Erythroblast (primary cell): ENCODE data around the gene PIGU.
"Not testable (repeated sequence)": the region's sequence is repeated elsewhere in the genome, so short reads cannot be mapped to it uniquely, and the experiment has no call there.

Source experiments
- DNase-seq, 2 experiments: peaks; one replicate each; lab custom pipeline; 2025; lab: John Stamatoyannopoulos, UW
- GATA1 ChIP-seq: IDR thresholded peaks from 2 replicates; pipeline ENCODE4 v1.6.1; 2011; ENCODE audit warnings: low read depth, mild to moderate bottlenecking, control low read depth, low read length, moderate library complexity
- POLR2A ChIP-seq: IDR thresholded peaks from 2 replicates; pipeline ENCODE4 v1.6.1; 2011; ENCODE audit warnings: mild to moderate bottlenecking, low read length

PIGU gene

DNA sequence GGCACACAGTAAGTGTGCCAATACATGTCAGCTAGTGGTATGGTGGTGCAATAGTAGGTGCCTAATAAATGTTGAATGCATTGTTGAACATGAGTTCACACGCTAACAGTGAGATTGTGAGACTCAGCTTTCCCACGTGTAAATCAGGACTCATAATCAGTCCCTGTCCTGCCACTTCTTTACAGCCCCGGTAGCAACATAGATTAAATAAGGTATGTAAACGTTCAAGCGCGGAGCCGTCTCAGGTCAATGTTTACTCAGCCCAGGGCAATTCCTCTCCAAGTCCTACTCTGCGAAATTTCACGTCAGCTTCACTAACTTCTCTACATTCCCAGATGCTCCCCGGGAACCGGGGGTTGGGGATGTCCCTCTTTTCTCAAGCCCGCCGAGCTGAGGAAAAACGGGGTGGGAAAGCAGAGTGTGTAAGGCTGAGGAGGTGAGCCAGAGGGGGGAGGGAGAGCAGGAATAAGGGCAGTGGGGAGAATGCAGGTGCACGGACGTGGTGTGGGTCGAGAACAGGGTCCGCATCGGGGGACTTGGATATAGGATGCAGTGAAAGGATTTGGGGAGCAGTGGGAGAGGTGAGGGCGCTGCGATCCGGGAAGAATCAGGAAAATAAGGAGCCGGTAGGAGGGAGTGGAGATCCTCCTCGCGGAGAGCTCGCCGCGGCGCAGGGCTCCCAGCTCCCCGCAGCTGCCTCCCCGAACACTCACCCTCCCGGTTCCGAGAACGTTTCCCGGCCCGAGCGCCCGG lies 26.7 kb upstream of the PIGU start:
- TF ChIP-seq GATA1 (no peak), POLR2A (no peak)
- peak; percentile 53 to 72 for DNase-seq

DNA sequence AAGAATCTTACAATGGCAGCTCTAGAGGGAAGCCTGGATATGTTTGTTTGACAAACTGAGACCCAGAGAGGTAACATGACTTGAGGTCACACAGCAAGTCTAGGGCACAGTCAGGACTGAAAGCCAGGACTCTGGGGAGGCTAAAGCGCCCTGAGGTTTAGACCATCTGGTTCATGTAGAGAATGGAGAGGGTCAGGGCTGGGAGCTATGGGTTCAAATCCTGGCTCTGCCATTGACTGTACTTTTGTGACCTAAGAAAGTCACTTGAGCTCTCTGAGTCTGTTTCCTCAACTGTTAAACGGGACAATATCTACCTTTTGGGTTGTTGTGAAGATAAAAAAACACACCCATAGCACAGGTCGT lies 26.1 kb upstream of the PIGU start:
- DNase-seq = no peak
- no peak for TF ChIP-seq POLR2A
- TF ChIP-seq GATA1 = no peak

DNA sequence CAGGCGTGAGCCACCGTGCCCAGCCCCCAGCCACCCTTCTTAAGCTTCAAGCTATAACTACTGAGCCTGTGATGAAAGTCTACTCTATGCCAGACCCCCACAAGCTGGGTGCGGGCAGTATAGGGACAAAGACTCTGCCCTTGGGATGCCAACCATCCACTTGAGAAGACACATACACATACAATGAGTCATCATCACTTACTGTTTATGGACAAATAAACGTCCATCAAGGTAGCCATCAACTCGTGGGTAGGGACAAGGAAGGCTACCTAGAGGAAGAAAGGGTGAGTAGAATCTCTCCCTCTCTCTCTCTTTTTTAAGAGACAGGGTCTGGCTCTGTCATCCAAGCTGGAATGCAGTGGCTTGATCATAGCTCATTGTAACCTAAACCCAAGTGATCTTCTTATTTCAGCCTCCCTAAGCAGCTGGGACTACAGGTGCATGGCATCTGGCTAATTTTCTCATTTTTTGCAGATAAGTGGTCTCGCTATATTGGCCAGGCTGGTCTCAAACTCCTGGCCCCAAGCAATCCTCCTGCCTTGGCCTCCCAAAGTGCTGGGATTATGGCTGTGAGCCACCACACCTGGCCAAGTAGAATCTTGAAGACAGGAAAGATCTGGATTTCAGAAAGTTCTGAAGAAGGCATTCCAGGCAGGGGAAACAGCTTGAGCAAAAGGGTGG lies 24.7 kb upstream of the PIGU start:
- TF ChIP-seq GATA1 (no peak), POLR2A (no peak)
- no peak for DNase-seq

DNA sequence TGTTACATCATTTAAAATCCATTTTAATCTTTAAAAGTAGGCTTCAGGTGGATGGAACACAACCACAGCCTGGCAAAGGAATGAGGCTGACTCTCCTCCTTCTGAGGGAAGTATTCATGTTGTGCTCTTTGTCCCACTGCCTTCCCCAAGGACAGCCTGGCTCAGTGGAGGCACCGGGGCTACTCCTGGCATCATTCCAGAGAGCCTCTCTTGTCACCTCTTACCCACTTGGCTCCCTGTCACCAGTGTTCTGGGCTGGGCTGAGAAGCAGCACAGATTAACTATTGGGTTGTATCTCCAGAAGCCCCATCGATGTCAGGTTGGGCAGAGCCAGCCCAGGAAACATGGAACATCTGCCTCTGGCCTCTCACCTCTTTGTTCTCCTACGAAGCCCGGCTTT lies 16.5 kb upstream of the PIGU start:
- DNase-seq = no peak
- no peak for TF ChIP-seq POLR2A

DNA sequence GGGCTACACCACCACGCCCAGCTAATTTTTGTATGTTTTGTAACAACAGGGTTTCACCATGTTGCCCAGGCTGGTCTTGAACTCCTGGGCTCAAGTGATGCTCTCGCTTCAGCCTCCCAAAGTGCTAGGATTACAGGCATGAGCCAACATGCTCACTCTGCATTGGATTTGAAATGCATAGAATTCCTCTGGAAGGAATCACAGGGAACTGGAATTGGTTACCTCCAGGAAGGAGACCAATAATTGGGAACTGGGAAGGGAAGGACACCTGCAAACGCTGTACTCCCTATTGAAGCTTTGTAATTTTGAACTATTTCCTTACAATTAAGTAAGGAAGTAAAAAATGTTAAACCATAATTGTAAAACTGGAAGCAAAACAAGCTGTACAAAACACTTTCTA lies 14.9 kb upstream of the PIGU start:
- TF ChIP-seq POLR2A = no peak
- no peak for TF ChIP-seq GATA1
- DNase-seq = no peak

DNA sequence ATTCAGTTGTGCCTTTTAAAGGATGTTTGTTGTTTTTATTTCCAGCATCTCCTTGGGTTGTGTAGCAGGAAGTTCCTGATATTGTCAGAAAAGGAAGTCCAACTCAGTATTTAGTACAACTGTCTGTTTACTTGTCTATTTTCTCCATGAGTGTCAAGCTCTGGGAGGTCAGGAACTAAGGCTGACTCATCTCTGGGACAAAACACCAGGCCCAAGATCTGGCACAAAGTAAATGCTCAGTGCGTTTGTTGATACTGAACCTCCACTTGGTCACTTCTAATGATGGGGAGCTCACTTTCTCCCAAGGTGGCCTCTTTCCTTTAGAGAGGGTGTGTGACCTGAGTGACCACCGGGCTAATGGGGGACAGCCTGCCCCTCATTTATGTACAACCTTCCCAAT lies 12.6 kb upstream of the PIGU start:
- TF ChIP-seq POLR2A (no peak), GATA1 (no peak)
- DNase-seq = no peak

DNA sequence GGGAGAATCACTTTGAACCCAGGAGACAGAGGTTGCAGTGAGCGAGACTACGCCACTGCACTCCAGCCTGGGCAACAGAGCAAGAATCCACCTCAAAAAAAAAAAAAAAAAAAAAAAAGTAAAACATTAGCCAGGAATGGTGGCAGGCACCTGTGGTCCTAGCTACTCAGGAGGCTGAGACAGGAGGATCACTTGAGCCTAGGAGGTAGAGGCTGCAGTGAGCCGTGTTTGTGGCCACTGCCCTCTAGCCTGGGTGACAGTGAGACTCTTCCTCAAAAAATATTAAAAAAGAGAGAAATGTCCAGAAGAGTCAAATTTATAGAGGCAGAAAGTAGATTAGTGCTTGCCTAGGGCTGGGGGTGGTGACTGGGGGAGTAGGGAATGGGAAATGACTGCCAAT lies 6.8 kb upstream of the PIGU start:
- TF ChIP-seq GATA1 (no peak), POLR2A (no peak)
- no peak for DNase-seq

DNA sequence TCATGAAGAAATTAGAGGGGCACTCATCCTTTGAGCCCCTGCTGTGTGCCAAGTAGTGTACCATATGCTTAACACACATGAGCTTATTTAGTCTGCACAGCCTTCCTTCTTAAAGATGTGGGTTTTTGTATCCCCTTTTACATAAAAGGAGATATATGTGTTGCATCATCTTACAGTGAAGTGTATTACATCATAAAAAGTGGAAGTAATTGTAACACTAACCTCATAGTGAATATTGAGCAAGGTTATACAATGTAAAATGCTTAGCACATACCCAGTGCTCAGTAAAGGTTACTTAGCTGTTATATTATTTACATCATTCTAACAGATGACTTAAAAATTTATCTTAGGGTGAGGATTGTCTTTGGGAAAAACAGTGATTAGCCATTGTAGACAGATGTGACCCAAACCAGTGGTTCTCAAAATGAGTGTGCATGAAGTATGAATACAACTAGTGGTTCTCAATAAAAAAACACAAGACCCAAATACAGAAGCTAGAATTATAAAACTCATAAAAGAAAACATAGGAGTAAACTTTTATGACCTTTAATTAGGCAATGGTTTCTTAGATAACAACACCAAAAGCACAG lies 3.8 kb upstream of the PIGU start:
- TF ChIP-seq POLR2A (no peak), GATA1 (no peak)
- peak in 1 of 2 experiments; percentile 37 for DNase-seq

DNA sequence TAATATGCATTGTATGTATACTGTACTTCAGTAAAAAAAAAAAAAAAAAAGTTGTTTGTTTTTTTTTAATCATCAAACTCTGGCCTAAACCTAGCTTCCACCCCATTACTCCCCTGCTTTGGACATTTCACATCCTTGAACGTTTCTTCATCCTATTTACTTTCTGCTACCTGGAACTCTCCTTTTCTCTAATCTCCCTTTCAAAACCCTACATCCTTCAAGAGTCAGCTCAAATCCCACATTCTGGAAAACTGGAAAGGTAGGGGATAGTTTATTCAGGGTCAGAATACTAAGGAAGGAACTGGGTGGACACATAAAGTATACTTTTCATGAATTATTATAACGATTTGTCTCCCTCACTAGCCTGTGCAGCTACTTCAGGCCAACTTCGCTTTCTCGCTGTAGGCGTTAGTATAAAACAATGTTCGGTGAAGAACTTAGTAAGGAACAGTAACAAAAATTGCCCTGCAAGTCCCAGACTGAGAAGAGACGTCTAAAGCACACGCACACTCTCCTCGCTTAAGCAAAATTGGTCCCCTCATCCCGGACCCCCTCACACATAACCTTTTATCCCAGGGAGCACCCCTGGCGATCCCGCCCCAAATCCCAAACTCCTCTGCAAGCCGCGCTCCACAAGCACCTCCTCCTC lies 775 bp downstream of the PIGU start:
- TF ChIP-seq GATA1 = no peak
- no peak for TF ChIP-seq POLR2A
- no peak for DNase-seq

DNA sequence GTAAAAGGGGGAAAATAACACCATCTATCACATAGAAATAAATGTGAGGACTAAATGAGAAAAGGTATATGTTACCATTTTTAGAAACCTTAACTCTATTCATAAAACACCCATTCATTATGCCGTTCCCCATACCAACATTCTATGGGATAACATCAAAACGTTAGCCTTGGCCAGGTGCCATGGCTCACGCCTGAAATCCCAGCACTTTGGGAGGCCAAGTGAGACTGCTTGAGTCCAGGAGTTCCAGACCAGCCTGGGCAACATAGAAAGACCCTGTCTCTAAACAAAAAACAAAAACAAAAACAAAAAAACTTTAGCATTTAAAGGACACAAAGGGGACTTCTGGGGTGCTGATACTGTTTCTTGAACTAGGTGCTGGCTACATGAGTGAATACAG lies 1.3 kb downstream of the PIGU start:
- peak; percentile 15 to 25 for DNase-seq
- TF ChIP-seq GATA1 = no peak
- no peak for TF ChIP-seq POLR2A

DNA sequence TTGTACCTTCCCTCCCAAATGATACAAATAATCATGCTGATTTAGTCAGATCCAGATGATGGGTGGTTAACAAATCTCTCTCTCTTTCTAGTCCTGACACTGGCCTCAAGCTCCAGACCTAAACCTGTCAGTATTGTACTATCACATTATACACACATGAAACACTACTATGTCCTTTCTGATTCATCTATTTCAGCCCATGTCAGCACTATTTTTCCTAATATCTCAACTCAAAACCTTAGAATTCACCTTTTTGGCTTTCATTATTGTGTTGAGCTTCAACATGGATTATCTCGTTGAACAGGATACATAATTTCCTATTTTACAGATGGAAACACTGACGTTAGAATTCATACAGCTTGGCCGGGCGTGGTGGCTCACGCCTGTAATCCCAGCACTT lies 3.5 kb downstream of the PIGU start:
- TF ChIP-seq GATA1 (no peak), POLR2A (no peak)
- no peak for DNase-seq

DNA sequence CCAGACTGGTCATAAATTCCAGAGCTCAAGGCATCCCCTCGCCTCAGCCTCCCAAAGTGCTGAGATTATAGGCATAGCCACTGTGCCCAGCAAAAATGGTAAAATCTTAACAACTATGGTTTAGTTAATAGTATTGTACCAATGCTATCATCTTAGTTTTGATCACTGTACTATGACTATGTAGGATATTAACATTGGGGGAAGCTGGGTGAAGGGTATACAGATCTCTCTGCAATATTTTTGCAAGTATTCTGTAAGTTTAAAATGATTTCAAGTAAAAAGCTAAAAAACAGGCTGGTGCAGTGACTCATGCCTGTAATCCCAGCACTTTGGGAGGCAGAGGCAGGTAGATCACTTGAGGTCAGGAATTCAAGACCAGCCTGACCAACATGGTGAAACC lies 7.8 kb downstream of the PIGU start:
- DNase-seq = no peak
- TF ChIP-seq POLR2A = no peak
- no peak for TF ChIP-seq GATA1

DNA sequence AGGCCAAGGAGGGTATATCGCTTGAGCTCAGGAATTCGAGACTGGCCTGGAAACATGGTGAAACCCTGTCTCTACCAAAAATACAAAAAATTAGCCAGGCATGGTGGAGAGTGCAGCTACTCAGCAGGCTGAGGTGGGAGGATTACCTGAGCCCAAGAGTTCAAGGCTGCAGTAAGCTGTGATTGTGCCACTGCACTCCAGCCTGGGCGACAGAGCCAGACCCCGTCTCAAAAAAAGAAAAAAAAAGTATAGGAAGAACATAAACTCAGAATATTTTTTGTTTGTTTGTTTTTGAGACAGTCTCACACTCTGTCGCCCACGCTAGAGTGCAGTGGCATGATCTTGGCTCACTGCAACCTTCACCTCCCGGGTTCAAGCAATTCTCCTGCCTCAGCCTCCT lies 12.1 kb downstream of the PIGU start:
- not testable (repeated sequence) for DNase-seq
